Stimulated activated CD8-positive, alpha-beta memory T cell treated with anti-CD3 and anti-CD28 coated beads, Interleukin-2, amount 100 ng/mL, for 48 hours (primary cell): ENCODE results near the gene CACNA2D3.

Experiments
- DNase-seq, 2 donors: peaks; one replicate each; pipeline ENCODE4 v3.0.0-alpha.2; 2020; ENCODE audit warnings: low read depth in 2 of 2

CACNA2D3 gene

GRCh38 chr3:54171509-54171908, 49.2 kb downstream of the CACNA2D3 start:
- DNase-seq = no peak

- no peak for DNase-seq
Observed at GRCh38 chr3:54171951-54172350, 49.6 kb downstream of the CACNA2D3 start.

DNA sequence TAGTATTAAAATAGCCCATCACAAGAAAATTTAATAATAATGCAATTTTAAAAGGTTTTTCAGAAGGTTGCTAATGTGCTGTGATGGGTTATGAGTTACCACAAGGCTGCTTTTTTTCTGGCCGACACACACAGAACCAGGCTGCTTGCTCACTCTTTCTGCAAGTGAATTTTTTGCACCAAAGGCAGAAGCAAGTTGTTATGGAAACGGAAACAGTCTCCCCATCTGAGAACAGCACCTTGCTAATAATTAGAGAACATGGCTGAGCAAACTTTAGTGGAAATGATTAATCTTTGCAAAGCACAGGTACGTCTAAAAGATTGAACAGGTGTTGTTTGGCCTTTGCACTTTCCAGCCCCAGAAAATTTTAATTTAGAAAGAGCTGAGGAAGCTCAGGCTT, 51.0 kb downstream of the CACNA2D3 start:
- no peak for DNase-seq

GRCh38 chr3:54176106-54176505, 53.8 kb downstream of the CACNA2D3 start:
- no peak for DNase-seq

DNA sequence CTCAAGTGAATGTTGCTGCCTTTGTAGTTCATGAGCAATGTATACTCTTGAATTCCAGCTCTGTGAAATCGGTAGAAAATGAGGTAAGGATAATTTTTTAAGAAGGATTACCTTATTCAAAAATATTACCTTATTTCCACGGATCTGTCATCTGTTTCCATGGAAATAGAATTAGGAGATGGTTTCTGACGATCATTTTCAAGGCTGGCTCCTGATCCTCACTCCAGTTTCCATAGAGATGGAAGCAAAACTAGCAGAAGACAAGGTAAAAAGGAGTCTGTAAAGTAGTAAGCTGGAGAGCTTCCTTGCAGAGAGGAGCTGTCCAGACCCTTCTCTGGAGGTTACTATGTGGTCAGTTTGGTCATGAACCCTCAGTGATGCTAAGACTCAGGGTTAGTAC, 55.5 kb downstream of the CACNA2D3 start:
- DNase-seq = no peak

GRCh38 chr3:54178376-54178775, 56.0 kb downstream of the CACNA2D3 start:
- no peak for DNase-seq

GRCh38 chr3:54180921-54181320, 58.6 kb downstream of the CACNA2D3 start:
- no peak for DNase-seq

DNA sequence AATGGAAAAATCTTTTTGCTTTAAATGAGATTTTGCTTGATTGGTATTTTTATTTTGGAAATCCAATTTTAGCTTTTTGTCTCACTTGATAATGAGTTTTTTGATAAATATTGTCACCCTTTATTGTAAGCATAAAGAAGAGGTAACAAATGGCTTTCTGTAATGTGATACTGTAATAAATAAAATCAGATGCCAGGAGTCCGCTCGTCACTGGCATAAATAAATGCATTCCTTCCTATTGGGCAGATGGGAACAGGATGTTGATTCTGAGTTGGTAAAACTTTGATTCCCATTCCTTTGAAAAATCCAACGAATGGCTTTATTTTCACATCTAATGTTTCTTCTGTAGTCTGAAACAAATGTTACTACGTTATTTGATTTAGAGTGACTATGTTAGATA, 59.9 kb downstream of the CACNA2D3 start:
- DNase-seq = no peak

DNA sequence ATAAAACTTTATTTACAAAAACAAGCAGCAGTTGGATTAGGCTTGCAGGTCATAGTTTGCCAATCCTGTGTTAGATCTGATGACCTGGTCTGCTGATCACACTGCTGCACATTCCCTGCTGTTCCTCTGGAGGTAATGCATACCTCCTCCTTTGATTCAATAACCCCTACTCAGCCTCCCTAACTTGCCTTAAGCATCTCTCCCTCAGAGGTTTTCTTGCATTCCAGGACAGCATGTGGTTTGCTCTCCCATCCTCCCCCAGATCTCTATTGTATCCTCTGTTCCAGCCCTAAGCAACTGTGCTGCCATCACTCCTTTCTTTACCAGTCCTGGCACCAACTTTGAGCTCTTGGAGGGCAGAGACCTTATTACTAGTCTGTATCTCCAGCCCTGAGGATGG, 63.4 kb downstream of the CACNA2D3 start:
- DNase-seq = no peak

DNA sequence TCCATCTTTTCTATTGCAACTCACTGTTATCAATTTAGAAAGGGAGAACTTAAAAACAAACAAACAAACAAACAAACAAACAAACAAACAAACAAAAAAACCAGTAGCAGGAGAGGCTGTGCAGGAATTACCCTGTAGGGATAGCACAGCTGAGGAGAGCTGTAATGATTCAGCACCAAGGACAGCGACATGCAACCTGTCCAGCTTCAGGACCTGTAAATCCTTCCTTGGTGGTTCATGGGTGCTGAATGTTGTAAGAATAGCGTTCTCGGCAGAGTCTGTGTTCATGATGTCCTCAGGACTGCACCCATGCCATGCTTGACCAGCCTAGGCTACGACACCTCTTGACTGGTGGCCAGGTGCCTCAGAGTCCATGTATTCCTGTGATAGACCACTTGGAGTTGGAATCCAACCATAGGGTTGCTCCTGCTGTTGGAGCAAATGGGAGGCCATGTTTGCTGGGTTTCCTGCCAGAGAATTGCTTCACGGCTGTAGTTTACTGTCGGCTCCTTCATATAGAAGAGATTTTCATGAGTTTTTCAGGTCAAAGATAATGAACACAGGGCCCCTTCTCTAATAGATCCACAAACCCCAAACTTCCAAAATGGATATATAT, 65.9 kb downstream of the CACNA2D3 start:
- DNase-seq = no peak

- DNase-seq = no peak
Observed at GRCh38 chr3:54191220-54191619, 68.9 kb downstream of the CACNA2D3 start.

DNA sequence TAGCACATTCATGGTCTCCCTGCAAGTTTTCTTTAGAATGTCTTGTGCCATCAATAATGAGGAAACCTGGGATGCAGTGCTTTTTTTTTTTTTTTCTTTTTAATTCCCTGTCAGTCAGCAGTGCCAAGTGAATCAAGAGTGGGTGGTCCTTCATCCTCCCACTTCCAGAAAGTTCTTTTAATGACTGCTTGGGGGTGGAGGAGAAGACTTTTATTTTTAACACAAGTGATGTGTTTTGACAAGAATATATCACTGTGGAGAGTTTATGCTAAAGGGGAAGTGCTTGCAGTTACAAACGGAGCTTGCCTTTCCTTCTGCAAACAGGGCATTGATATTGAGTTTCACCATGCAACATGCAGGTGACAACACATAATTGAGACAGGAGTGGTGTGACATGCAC, 69.7 kb downstream of the CACNA2D3 start:
- no peak for DNase-seq

DNA sequence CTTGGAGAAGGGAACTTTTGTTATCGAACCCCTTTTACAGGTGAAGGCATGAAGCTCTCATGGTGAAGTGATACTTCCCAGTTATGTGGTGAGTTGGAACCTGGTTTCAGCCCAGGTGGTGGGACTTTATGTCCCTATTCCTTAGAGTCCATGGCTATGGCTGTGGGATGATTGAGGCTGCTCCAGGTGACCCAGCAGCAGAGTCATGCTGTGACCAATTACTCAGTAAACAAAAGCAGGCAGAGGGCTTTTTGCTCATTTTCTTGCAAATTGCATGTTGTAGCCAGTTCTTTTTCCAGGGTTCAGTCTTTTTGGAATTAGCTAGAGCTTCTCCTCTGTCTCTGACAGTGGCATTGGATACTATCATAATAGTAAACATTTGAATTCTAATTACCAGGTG, 70.7 kb downstream of the CACNA2D3 start:
- no peak for DNase-seq

- no peak for DNase-seq
Observed at GRCh38 chr3:54196360-54196991, 74.1 kb downstream of the CACNA2D3 start.

DNA sequence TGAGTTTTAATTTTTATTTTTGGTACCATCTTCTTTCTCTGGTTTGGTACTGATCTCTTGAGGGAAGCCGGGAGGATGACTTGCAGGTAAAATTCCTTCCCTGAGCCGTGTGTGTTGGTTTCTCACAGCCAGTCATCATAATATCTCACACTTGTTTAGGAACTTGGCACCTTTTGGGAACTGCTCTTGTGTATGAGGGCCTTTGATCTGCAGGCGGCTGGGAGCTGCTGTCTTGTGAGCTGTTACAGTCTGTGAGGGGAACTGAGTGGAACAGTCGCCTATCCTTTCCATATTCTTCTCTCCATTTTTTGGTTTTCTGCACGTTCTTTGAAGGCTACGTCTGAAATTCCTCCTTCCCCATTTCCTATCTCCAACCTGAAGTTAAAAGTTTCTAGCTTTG, 75.2 kb downstream of the CACNA2D3 start:
- DNase-seq = no peak

GRCh38 chr3:54198556-54198955, 76.2 kb downstream of the CACNA2D3 start:
- DNase-seq = no peak

GRCh38 chr3:54202054-54202453, 79.7 kb downstream of the CACNA2D3 start:
- no peak for DNase-seq

DNA sequence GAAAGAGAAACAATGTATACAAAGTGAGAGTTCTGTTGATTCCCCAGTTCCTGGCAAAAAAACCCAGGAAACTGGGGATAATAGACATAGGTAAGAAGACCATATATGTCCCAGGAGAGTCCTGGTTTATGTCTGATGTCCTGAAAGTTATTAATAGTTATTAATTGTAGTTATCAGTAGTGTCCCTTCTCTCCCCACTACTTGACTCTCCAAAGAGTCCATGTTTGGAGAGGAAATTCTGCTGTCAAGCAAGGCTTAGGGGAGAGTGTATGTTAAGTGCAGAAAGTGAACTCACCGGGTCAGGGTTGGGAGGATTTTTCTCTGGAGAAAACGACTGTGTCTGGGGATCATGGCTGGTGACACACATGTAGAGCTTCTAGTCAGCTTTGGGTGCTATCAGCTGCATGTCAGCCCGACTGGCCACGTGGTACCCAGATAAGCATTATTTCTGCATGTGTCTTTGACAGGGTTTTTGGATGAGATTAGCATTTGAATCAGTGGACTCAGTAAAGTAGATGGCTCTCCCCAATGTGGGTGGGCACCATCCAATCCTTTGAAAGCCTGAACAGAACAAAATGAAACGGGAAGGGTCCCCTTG, 80.4 kb downstream of the CACNA2D3 start:
- no peak for DNase-seq

DNA sequence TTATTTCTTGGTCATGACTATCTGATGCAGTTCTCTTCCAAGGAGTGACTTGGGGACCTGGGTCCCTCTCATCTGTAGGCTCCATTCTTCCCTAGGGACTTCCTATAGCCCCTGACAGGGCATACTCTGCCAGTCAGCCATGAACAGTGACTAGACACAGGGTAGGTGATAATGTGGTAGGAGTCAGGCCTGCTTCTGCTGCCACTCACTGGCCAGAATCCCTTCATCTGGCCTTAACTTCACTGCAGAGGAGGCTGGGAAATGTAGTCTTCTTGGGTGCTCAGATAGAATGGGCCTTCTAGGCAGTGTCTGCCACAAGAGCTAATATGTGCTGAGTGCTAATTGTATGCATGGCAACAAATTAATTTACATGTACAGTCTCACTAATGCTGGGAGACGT, 84.5 kb downstream of the CACNA2D3 start:
- no peak for DNase-seq

DNA sequence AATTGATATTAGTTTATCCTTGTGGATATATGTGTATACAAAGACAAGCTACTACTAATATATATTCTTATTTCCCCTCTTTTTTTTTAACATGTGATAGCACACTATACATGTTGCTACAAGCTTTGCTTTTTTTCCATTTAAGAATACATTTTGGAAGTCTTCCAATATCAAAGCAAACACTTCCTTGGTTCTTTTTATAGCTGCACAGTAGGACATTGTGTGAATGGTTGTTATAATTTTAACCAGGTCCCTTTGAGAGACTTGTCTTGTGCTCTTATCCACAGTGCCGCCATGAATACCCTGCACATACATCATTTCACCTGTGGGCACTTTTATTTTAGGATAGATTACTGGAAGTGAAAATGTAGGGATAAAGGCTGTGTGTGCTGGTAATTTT, 88.7 kb downstream of the CACNA2D3 start:
- DNase-seq = no peak

DNA sequence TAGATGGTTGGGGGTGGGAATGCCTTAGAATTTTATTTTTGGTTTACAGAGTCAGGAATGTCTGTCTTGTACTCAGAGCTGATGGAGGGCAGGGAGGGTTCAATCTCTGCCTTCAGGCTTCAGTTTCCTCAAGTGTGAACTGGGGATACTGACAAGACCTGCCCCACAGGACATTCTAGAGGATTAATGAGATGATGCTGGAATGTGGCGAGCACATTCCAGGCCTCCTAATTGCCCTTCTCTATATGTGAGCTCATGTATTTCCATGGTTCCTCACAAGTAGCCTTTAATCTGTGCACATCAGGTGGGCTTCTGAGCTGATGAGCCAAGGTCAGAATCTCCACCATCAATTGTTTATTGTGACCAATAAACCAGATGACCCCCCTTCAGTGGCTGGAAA, 90.4 kb downstream of the CACNA2D3 start:
- DNase-seq = no peak

DNA sequence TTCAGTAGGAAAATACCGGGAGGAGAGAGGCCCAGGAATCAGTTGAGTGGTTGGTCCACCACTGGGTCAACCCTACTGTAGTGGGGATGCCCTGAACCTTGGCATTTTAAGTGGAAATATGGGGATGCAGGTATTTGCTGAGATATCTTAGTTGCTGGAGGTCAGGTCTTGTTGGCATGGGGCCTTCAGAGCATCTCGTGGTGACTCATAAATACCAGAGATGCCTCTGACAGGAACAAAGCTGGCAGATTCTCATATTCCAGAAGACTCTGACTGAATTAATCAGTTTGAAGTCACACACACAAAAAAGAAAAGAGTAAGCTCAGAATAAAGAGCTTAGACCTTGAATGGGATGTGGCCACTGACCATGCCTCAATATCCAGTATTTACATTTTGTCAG, 91.6 kb downstream of the CACNA2D3 start:
- DNase-seq = no peak

DNA sequence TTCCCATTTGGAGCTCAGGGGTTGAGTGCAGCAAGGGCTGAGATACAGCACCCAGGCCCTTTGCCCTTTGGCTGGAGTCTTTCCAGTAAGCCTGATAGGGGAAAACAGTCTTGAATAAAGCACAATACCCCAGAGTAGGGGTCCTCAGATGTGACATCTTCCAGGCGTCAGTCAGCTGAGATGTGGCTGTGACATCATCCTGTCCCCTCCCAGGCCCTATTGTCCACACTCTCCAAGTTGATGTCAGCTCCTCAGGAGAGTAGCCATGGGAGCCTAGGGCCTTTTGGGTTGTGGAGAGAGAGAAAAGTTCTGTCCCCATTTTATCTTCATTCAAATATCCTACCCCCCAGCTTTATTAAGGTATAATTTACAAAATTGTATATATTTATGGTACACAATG, 92.5 kb downstream of the CACNA2D3 start:
- DNase-seq = no peak

DNA sequence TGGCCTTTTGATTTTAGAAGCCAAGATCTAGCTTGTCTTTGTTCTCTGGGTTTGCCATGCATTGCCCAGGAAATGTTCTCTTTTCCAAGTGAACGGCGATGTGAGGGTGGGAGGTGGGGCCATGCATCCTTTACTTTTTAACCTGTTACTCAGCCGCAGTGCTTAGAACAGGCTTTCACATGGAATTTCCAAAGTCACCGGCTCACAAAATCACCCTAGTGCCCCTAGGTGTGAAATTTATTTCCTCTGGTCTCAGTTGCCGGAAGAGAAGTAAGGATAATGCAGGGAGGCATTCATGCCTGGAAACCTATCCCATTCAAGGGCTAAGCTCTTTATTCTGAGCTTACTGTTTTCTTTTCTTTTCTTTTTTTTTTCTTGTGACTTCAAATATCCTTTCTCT, 93.2 kb downstream of the CACNA2D3 start:
- DNase-seq = no peak
